HepG2 (cell line): ENCODE data around the gene CACNA1G. TPM values are rescaled to one million over a fixed set of nuclear protein-coding genes. Genes with fewer than 3 reads are reported as not detected.

Experiments used
- CC2D1A ChIP-seq: sonication (generic); formaldehyde crosslinking; IDR thresholded peaks from 2 replicates; pipeline ENCODE4 v1.8.1; 2023; ENCODE audit warnings: mild to moderate bottlenecking, missing genetic modification reagents
- JUND ChIP-seq: sonication (generic); formaldehyde crosslinking; IDR thresholded peaks from 2 replicates; pipeline ENCODE4 v1.8.0; 2022; ENCODE audit warnings: mild to moderate bottlenecking, missing genetic modification reagents
- KDM1A ChIP-seq: IDR thresholded peaks from 2 replicates; pipeline ENCODE4 v1.6.1; 2016; ENCODE audit warnings: missing compliant biosample characterization
- KDM2A ChIP-seq: sonication (generic); formaldehyde crosslinking; IDR thresholded peaks from 2 replicates; pipeline ENCODE4 v1.4.0; 2020; ENCODE audit warnings: low read depth, missing genetic modification reagents, borderline replicate concordance
- KLF6 ChIP-seq: IDR thresholded peaks from 2 replicates; pipeline ENCODE4 v1.8.0; 2016; ENCODE audit warnings: missing biosample characterization, missing genetic modification reagents
- MIXL1 ChIP-seq: IDR thresholded peaks from 2 replicates; pipeline ENCODE4 v1.6.1; 2016
- NCOA5 ChIP-seq: sonication (generic); formaldehyde crosslinking; IDR thresholded peaks from 2 replicates; pipeline ENCODE4 v1.4.0; 2020; ENCODE audit warnings: missing genetic modification reagents
- NFIC ChIP-seq: IDR thresholded peaks from 2 replicates; pipeline ENCODE4 v1.6.1; 2012; ENCODE audit warnings: mild to moderate bottlenecking, low read length, inconsistent platforms
- PTBP1 ChIP-seq: fragments of 200-400 bp; formaldehyde crosslinking; IDR thresholded peaks from 2 replicates; pipeline ENCODE4 v1.6.1; 2018; ENCODE audit warnings: low read length, low read depth; ENCODE audit not compliant: poor library complexity, severe bottlenecking
- RNF219 ChIP-seq: sonication (generic); formaldehyde crosslinking; IDR thresholded peaks from 2 replicates; pipeline ENCODE4 v1.5.0; 2020; ENCODE audit warnings: mild to moderate bottlenecking, missing genetic modification reagents
- RORA ChIP-seq: sonication (generic); formaldehyde crosslinking; IDR thresholded peaks from 2 replicates; pipeline ENCODE4 v1.5.0; 2020; ENCODE audit warnings: mild to moderate bottlenecking, missing genetic modification reagents, moderate library complexity
- SOX5 ChIP-seq: IDR thresholded peaks from 2 replicates; pipeline ENCODE4 v1.6.1; 2016; ENCODE audit warnings: borderline replicate concordance
- SP2 ChIP-seq: sonication (generic); formaldehyde crosslinking; IDR thresholded peaks from 2 replicates; pipeline ENCODE4 v1.5.1; 2020; ENCODE audit warnings: mild to moderate bottlenecking, missing genetic modification reagents
- TFDP2 ChIP-seq: sonication (generic); formaldehyde crosslinking; IDR thresholded peaks from 2 replicates; pipeline ENCODE4 v1.4.0; 2020; ENCODE audit warnings: missing genetic modification reagents
- TIGD3 ChIP-seq: sonication (generic); formaldehyde crosslinking; IDR thresholded peaks from 2 replicates; pipeline ENCODE4 v1.5.1; 2020; ENCODE audit warnings: mild to moderate bottlenecking, missing genetic modification reagents, borderline replicate concordance
- ZNF124 ChIP-seq: sonication (generic); formaldehyde crosslinking; IDR thresholded peaks from 2 replicates; pipeline ENCODE4 v1.4.0; 2020; ENCODE audit warnings: missing genetic modification reagents
- ZNF20 ChIP-seq: sonication (generic); formaldehyde crosslinking; IDR thresholded peaks from 2 replicates; pipeline ENCODE4 v1.4.0; 2020; ENCODE audit warnings: mild to moderate bottlenecking, moderate library complexity, missing genetic modification reagents
- ZNF441 ChIP-seq: sonication (generic); formaldehyde crosslinking; IDR thresholded peaks from 2 replicates; pipeline ENCODE4 v1.7.0; 2021; ENCODE audit warnings: missing genetic modification reagents, borderline replicate concordance
- ZNF670 ChIP-seq: sonication (generic); formaldehyde crosslinking; IDR thresholded peaks from 2 replicates; pipeline ENCODE4 v1.8.0; 2022; ENCODE audit warnings: mild to moderate bottlenecking, missing genetic modification reagents, borderline replicate concordance
- ZNF841 ChIP-seq: sonication (generic); formaldehyde crosslinking; IDR thresholded peaks from 2 replicates; pipeline ENCODE4 v1.8.1; 2023; ENCODE audit warnings: missing genetic modification reagents, borderline replicate concordance
- polyA plus RNA-seq, 8 experiments: library from polyadenylated mRNA; depleted of rRNA in 3 of 8; stranded (reverse) in 7 of 8; unstranded in 1 of 8; fragments of >200 nt; fragmentation: Illumina TruSeq in 4 of 8; extraction: Trizol in 4 of 8; gene quantifications; 2 replicates each; pipeline versions ENCODE4 v1.2.1 to v1.2.3, GENCODE V29; 2011 to 2016; ENCODE audit warnings: low read depth in 4 of 8, missing spikeins in 1 of 8, mixed read lengths in 1 of 8; ENCODE audit not compliant: insufficient read depth in 1 of 8
- total RNA-seq, 5 experiments: library from RNA; depleted of rRNA; stranded (reverse); fragments of >200 nt; fragmentation: Illumina TruSeq; extraction: Trizol; gene quantifications; 2 replicates each; pipeline ENCODE4 v1.2.3, GENCODE V29; 2016; ENCODE audit warnings: low read depth in 1 of 5
- TF ChIP-seq, protein P1 (sequence below): sonication (generic); formaldehyde crosslinking; IDR thresholded peaks from 2 replicates; pipeline ENCODE4 v1.5.1; 2020; ENCODE audit warnings: missing genetic modification reagents, mild to moderate bottlenecking, borderline replicate concordance
- TF ChIP-seq, protein P2 (sequence below): sonication (generic); formaldehyde crosslinking; IDR thresholded peaks from 2 replicates; pipeline ENCODE4 v1.9.0; 2021; ENCODE audit warnings: missing genetic modification reagents, mild to moderate bottlenecking, borderline replicate concordance

Gene CACNA1G
- total and polyA plus RNA-seq, 2 of the 13 experiments (the other 11 are each of a cell fraction or from before 2014, with no cell fraction given) = 0.02 TPM; not detected in 1

GRCh38 chr17:50640686-50641351 is 80.3 kb downstream of the CACNA1G start (continued):
- TF ChIP-seq JUND = peak; percentile 64; the same call in 1 of the 2 replicates
- TF ChIP-seq PTBP1 = no peak
- no peak for TF ChIP-seq NCOA5 (CRISPR knock-in tag)
- TF ChIP-seq SP2 (CRISPR knock-in tag) = no peak
- TF ChIP-seq CC2D1A (CRISPR knock-in tag) = 0 out of 2 replicates have a peak, but pooled peaks have one; percentile 42
- no peak for TF ChIP-seq KDM1A
- no peak for TF ChIP-seq NFIC
- TF ChIP-seq ZNF670 = no peak
- peak; percentile 49; the same call in 1 of the 2 replicates for TF ChIP-seq KDM2A (CRISPR knock-in tag)
- TF ChIP-seq RORA (CRISPR knock-in tag) = no peak
- TF ChIP-seq ZNF841 (CRISPR knock-in tag) = no peak
- TF ChIP-seq, protein P1, sequence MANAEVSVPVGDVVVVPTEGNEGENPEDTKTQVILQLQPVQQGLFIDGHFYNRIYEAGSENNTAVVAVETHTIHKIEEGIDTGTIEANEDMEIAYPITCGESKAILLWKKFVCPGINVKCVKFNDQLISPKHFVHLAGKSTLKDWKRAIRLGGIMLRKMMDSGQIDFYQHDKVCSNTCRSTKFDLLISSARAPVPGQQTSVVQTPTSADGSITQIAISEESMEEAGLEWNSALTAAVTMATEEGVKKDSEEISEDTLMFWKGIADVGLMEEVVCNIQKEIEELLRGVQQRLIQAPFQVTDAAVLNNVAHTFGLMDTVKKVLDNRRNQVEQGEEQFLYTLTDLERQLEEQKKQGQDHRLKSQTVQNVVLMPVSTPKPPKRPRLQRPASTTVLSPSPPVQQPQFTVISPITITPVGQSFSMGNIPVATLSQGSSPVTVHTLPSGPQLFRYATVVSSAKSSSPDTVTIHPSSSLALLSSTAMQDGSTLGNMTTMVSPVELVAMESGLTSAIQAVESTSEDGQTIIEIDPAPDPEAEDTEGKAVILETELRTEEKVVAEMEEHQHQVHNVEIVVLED = no peak; the same call in 1 of the 2 replicates
- TF ChIP-seq, protein P2, sequence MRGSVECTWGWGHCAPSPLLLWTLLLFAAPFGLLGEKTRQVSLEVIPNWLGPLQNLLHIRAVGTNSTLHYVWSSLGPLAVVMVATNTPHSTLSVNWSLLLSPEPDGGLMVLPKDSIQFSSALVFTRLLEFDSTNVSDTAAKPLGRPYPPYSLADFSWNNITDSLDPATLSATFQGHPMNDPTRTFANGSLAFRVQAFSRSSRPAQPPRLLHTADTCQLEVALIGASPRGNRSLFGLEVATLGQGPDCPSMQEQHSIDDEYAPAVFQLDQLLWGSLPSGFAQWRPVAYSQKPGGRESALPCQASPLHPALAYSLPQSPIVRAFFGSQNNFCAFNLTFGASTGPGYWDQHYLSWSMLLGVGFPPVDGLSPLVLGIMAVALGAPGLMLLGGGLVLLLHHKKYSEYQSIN (CRISPR knock-in tag) = no peak
- peak; percentile 75 for TF ChIP-seq SOX5
- TF ChIP-seq RNF219 (CRISPR knock-in tag) = no peak
- no peak for TF ChIP-seq ZNF20
- TF ChIP-seq TFDP2 (CRISPR knock-in tag) = peak; percentile 67
- TF ChIP-seq ZNF124 (CRISPR knock-in tag) = peak; percentile 55; the same call in 1 of the 2 replicates
- no peak for TF ChIP-seq MIXL1
- TF ChIP-seq ZNF441 = no peak; the same call in 1 of the 2 replicates
- no peak for TF ChIP-seq TIGD3
- no peak for TF ChIP-seq KLF6 (CRISPR knock-in tag)
